Measurements from ENCODE around the gene NPY5R. TPM values are rescaled to one million over a fixed set of nuclear protein-coding genes. Genes with fewer than 3 reads are reported as not detected.

The NPY5R gene
- polyA plus RNA-seq = 1 to 10 TPM in 2 of 3 donors, under 1 TPM in 1; 0.12 to 3.1 (median 1.0) TPM

DNA sequence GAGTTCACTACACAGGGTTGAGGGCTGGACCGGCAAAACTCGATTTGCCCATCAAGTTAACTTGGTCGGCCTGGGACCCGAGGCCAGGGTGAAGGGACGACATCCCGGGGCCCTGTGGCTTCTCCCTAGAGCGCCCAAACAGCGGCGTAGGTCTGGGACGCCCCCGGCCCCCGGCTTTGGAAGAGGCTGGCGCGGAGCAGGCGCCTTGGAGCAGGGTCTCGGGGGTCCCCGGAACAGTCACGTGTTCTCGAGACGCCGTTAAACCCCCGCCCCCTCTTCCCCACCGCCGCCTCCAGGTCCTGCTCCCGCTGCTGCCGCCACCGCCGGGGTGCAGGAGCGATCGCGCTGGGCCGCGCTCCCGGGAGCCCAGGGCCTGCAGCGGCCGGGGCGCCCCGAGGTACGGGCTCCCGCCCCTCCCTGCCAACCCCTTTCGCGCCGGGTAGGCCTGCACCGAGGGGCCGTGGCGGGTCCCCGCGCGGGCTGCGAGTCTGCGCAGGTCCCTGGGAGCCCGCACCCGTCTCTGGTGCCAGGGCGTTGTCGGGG, at the start of gene NPY5R:
Gene NPY5R (plus strand): TSS at position 289 of the 543 bp plus-strand sequence. CDS start 6,382 bp downstream, outside the sequence.
- WGBS, 3 donors = 1 to 2% (median 1%) methylated on average over 42 to 55 of the region's 55 CpGs
- no peak within 1 kb of the TSS for H3K27ac ChIP-seq (ENCODE audit: low read depth, low read length)

DNA sequence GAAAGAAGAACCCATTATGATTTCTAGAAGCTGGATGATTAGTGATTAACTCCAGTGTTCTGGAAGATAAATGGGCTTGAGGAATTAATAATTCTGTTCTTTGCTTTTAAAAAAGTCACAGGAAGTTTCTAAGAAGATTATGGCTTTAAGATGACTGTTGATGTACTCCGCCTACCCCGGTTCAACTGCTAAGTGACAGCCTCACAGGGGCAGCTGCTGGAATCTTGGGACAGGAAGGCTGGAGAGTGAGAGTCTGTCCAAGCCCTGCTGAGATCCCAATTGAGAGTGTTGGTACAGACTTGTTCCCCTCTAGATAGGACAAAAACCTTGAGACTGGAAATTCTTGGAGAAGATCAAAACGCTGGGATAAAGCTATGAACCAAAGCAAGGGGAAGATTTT, 48.6 kb upstream of the NPY5R start:
- H3K27ac ChIP-seq (ENCODE audit: low read depth, low read length) = no peak overlapping the region
- 61 to 84% (median 77%) methylated on average over 3 of the region's 3 CpGs for WGBS, 3 donors

DNA sequence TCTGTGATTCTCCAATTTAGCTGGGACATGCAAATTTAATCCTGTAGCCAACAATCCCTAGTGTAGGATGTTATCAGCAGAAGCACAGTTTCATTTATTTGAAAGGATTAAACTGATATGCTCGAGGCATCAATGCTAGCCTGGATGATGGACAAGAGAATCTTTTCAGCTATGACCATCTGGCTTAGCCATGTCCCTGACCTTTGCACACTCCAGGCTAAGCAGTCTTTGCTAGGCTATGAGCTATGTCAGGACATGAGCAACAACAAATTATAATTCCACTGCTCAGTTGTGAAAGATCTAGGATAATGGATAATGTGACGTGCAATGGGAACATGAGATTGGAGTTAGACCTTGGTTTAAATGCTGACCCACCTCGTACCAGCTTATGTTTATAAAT, 43.2 kb upstream of the NPY5R start:
- whole genome bisulfite sequencing, 3 donors = 43 to 67% (median 60%) methylated on average over 3 of the region's 3 CpGs
- H3K27ac ChIP-seq (ENCODE audit: low read depth, low read length) = no peak overlapping the region

DNA sequence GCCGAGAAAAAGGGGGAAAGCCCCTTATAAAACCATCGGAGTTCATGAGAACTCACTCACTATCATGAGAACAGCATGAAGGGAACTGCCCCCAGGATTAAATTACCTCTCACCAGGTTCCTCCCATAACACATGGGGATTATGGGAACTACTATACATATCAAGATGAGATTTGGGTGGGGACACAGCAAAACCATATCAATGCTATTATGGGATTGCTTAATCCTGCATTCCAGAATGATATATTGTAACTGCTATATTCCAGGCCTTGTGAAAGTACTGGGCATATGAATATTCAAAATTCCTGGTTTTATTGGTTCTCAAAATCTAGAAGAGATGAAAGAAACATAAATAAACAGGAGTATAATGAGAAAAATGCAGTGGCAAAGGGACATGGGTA, 40.6 kb upstream of the NPY5R start:
- 82 to 91% (median 82%) methylated on average over 2 of the region's 2 CpGs for WGBS, 3 donors
- H3K27ac ChIP-seq (ENCODE audit: low read depth, low read length) = no peak overlapping the region

DNA sequence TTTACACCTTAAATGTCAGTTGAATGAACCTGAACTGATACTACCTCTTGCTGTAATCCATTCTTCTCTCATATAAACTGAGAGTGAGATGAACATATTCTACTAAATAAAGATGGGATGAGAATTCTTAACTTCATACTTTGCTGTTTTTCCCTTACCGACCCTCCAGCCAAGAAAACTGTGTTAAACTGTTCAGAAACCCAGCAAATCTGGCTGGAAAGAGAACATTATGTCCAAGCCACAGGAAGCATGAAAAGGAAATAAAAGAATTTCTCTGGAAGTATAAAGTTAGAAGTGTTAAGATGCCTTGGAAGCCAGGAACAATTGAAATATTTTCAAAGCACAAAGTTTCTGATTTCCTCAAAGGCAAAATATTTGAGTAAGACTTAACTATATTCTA, 34.2 kb upstream of the NPY5R start:
- H3K27ac ChIP-seq (ENCODE audit: low read depth, low read length) = no peak overlapping the region
- WGBS, 3 donors = 47 to 65% (median 59%) methylated on average over 1 of the region's 1 CpG

DNA sequence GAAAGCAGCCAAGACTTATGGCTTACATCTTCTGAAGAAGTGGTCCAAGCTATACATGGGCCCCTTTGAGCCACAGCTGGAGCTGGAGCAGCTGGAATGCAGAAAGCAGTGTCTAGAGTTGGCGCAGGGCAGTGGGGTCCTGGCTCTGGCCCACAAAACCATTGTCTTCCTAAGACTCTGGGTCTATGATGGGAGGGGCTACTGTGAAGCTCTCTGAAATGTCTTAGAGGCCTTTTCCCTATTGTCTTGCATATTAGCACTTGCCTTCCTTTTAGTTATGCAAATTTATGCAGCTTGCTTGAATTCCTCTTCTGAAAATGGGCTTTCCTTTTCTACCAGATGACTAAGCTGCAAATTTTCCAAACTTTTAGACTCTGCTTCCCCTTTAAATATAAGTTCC, 26.6 kb upstream of the NPY5R start:
- WGBS, 3 donors = 0 to 95% (median 0%) methylated on average over 1 of the region's 1 CpG

DNA sequence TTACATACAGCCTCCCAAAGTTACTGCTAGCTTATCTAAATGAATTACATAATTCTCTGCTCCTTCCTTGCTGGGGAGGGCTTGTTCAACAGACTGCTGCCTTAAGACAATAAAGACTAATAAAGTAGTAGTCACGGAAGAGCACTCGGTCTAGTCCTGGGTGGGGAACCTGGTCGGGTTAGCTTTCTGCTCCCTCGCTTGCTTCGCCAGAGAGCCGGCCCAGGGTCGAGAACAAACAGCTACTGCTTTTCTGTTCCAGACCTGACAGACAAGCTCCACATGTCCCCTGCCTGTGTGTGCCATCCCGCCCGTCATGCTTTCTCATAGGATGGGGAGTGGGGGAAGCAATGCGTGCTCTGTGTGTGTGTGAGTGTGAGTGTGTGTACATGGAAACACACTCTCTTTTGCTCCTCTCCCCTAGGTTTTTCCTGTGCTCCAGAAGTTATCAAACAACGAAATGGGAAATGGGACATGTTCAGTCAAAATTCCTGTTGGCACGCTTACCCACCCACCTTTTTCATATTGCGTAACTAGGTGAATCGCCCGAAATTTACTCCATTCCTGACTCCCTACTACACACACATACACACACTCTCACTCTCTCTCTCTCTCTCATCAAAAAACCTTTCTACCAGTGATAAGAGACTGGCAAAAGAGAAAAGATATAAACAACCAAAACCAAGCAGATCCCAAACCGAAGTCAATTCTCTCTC, 12.6 kb upstream of the NPY5R start:
- 39 to 50% (median 39%) methylated on average over 16 of the region's 16 CpGs for WGBS, 3 donors
- H3K27ac ChIP-seq (ENCODE audit: low read depth, low read length) = no peak overlapping the region

More for the DNA sequence above, 26.6 kb upstream of the NPY5R start:
- H3K27ac ChIP-seq (ENCODE audit: low read depth, low read length) = no peak overlapping the region

DNA sequence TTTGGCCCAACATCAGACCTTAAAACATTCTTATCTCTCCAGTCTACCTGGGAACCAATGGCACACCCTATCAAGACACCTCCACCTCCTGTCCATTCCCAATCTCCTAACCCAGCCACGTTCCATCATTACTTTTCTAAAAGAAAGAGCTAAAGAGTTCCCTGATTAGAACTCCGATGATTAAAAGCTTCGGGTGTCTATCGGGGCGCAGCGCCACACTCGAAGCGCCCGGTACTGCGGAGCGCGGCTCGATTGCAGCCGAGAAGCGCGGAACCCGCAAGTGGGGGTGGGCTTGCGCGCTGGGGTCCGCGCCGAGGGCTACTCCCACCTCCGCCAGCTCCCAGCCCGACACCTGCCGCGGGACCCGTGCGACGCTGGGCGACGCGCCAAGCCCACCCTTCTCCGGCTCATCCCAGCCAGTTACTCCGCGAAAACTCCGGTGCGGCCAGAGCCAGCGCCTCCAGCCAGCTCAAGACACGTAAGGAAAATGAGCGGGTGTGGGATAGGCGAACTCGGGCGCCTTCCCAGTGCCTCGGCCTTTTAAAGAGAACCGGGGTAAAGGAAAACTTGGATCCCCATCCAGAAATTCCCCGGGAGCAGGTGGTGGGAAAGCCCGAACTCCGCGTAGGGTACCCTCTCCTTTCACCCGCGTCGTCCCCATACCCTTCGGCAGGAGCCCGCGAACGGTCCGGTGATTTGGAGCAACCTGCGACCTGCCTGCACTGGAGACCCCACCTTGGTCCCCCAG, 11.9 kb upstream of the NPY5R start:
- WGBS, 3 donors = 1 to 2% (median 1%) methylated on average over 58 of the region's 58 CpGs
- H3K27ac ChIP-seq (ENCODE audit: low read depth, low read length) = no peak overlapping the region

DNA sequence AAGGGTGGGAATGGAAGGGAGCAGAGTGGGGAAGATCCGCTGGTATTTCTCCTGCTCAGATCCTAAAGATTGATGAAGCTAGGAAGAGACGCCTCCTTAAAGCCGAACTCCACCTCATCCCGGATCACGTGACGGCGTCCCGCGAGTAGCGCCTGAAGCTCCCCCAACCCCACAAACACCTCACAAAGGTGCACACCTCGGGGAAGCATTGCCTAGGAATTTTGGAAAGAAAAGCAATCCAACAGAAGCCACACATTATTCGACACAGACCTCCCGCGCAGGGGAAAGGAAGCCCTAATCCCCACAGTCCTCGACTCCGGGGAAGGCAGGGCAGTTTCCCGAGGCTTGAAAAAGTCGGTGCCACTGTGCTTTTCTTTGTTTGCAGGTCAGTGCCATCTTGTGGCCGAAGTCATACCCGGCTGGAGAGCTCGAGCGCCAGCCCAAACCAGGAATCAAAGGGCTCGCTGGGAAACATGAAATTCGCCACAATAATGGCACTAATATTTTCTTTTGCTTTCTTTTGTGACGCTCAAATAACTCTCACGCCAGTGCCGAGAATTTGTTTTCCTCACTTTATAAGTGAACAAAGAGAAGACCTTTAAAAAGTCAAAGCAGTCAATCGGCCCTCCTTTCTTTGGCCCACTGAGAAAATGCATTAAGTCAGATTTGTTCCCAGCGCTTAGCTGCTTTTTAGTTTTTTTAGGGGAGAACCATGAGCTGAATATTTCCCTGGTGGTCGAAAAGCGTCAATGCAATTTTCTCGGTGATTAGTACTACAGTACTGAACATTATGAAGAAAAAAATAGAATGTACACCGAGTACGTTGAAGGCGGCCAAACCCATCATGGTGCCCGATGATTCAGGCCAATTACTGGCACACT, 10.9 kb upstream of the NPY5R start, which contains the start of gene NPY1R:
Gene NPY1R (minus strand): TSS at position 71 of the 881 bp plus-strand sequence. CDS start 6,042 bp downstream, outside the sequence.
- no peak within 1 kb of the TSS for H3K27ac ChIP-seq (ENCODE audit: low read depth, low read length)
- WGBS, 3 donors = 7 to 10% (median 8%) methylated on average over 36 of the region's 36 CpGs

DNA sequence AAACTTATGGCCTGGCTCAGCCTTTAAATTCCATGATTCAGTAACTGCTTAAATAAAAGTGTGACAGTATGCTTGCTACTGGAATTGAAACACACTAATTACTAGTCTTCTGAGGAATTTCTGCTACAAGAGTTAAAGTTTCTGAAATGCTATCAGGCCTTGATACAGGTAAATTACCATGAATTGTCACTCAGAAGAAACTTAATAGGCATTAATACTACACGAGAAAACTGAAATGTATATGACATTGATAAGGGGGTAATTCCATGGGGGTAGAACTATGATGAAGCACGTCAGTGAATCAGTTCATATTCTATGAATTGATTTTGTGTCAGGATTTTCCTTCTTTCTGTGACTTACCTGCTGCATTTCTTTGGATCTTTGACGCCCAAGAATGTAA, 8.3 kb upstream of the NPY5R start:
- 77 to 81% (median 80%) methylated on average over 3 of the region's 3 CpGs for WGBS, 3 donors
- no peak overlapping the region for H3K27ac ChIP-seq (ENCODE audit: low read depth, low read length)

DNA sequence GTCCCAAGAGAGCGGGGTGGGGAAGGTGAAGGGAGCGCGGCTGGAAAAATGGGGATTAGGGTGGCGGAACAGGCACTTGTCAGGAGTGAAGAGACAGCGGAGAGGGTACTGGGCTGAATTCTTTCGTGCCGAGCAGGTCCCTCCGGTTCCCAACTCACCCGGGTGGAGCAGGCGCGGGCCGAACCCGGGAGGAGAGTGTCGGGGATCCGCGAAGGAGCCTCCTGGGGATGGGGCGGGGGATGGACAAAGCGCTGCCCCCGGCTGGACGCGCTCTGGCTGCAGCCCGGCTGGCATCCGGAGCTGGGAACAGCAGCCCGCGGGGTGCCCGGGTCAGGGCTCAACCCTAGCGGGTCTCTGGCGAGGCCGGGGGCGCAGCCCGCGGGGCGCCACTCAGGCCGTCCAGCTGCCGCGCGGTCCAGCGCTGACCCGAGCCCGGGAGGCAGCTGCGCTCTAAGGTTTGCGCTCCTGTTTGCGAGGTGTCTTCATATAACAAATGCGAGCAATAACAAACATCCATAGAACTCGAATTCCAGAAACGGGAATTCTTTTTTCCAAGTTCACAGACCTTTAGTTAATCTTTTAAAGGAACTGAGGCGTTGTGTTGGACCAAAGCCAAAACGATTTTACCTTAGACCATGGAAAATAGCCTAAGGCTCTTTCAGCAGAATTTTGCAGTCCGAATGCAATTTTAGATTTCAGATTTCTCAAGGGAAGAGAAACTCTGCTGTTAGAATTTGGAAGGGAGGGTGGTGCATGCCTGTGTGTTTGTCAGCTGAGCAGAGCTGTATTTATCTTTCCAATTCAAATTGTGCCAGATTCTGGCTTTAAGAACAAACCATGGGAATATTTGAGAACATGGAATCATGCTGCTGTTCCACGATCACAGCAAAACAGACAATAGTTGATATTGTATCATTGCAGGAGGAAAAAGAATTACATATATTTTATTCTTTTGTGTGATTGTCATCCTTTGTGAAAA, 744 bp downstream of the NPY5R start:
- no peak overlapping the region for H3K27ac ChIP-seq (ENCODE audit: low read depth, low read length)
- 2 to 3% (median 2%) methylated on average over 46 to 50 of the region's 50 CpGs for WGBS, 3 donors

DNA sequence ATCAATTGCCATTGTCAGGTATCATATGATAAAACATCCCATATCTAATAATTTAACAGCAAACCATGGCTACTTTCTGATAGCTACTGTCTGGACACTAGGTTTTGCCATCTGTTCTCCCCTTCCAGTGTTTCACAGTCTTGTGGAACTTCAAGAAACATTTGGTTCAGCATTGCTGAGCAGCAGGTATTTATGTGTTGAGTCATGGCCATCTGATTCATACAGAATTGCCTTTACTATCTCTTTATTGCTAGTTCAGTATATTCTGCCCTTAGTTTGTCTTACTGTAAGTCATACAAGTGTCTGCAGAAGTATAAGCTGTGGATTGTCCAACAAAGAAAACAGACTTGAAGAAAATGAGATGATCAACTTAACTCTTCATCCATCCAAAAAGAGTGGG, 7.0 kb downstream of the NPY5R start:
- H3K27ac ChIP-seq (ENCODE audit: low read depth, low read length) = no peak overlapping the region

DNA sequence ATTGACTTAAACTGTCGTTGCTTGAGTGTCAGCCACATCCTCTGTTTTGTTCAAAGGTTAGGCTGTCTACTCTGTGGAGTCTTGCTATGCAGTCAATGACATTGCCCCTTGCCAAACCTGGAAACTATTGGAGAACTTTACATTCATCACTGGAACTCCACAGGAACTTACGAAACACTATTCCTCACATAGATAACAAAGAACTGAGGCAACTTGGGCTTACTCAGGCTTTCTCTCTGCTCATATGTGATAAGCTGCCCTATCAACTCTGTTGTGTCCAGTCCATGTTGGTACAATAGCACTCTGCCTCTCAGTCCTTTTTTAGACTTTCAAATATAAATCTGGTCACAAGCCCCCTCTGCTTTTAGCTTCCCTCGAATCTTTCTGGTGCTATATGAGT, 9.4 kb downstream of the NPY5R start:
- no peak overlapping the region for H3K27ac ChIP-seq (ENCODE audit: low read depth, low read length)
- 59 to 66% (median 59%) methylated on average over 3 of the region's 3 CpGs for WGBS, 3 donors

DNA sequence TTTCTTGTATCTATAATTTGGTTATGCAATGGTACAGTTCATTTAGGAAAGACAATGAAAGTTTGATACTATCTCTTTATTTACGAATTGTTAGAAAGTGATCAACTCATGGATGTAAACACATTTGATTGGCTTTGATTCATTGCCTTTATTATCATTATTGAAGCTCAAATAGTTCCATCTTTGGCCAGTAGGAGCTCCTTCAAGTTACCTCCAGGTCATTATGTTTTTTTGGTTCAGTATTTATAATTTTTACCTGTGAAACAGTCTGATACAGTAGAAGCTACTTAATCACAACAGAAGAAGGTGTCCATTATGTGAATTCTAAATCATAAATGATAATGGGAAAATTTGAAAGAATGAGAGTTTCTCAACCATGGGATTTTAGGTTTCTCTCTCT, 12.4 kb downstream of the NPY5R start:
- WGBS, 3 donors = 74 to 97% (median 77%) methylated on average over 1 of the region's 1 CpG
- H3K27ac ChIP-seq (ENCODE audit: low read depth, low read length) = no peak overlapping the region

DNA sequence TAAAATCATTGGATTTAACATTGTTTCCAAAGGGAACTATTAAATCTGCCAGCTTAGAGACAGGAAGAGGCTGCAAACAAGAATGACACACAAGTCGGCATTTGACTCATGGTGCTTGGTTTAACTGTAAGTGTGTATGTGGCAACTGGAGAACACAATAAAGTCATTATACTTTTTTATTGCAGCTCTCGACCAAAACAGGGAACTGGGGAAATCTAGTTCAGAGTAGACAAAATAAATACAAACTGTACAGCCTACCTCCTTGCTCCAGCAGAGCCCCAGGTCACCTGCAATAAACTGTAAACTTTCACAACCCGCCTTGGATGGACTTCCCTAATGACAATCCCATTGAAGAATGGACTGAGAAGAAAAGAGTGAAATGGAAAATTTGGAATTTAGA, 24.0 kb downstream of the NPY5R start:
- H3K27ac ChIP-seq (ENCODE audit: low read depth, low read length) = no peak overlapping the region
- WGBS, 3 donors = 32 to 54% (median 48%) methylated on average over 3 of the region's 3 CpGs

DNA sequence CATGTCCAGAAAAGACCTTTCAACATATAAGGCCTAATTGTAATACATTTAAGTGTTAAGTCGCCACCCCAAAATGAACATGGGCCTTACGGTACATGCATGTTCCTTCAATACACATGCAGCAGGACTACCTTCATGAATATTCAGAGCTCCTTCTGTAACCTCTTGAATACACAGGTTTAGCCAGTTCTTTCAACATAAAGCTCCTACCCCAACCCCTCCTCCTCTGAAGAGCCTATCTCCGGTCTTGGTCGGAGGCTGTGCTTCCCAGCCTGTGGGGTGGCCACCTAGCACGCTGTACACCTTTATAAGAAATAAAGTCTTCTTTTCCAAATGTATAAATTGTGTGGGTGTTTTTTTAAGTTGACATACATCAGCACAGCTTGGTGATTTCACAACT, 28.3 kb downstream of the NPY5R start:
- 89 to 93% (median 93%) methylated on average over 5 of the region's 5 CpGs for whole genome bisulfite sequencing, 3 donors
- H3K27ac ChIP-seq (ENCODE audit: low read depth, low read length) = no peak overlapping the region

DNA sequence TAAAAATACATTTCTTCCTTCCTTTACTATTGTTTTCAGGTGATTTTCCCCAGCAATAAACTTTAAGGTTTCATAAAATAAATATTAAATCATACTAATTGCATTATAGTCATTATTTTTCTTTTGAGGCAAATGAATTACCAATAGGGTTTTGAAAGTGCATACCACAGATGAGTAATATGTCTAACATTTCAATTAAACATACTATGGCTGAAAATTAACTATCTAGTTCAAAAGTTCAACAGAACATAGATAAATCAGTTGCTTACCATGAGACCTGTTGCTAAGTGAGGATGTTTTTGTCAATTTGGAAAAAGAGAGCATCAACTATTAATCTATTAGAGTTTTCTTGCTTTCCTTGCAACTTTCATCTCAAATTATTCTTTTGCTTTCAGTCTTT, 35.0 kb downstream of the NPY5R start:
- no peak overlapping the region for H3K27ac ChIP-seq (ENCODE audit: low read depth, low read length)

DNA sequence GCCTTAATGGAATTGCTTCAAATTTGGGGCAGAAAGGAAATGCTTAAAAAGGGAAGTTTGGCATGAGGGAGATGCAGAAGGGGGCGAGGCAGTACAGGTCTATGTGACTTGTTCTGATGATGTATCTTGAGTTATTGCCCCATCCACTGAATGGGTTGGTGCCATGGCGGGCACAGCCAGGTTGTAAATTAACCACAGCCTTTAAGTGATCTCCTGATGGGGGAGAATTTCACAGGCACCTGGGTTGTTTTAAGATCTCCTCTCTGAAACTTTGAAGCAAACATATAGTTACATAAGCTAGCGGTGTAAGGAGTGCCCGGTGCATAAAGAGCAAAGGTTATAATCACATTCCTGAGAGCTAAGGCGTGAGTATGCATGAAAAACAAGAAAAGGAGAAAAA, 37.0 kb downstream of the NPY5R start:
- H3K27ac ChIP-seq (ENCODE audit: low read depth, low read length) = no peak overlapping the region
- WGBS, 3 donors = 60 to 64% (median 63%) methylated on average over 5 of the region's 5 CpGs

All from adipose tissue (tissue), 3 donors.